ENCODE measurements around the gene USP4. TPM values are rescaled to one million over a fixed set of nuclear protein-coding genes. Genes with fewer than 3 reads are reported as not detected.

USP4 gene
- total and polyA plus RNA-seq, 2 of the 8 experiments (the other 6 are each of a cell fraction or from before 2014, with no cell fraction given) = 16.0 to 27.8 TPM

GRCh38 chr3:49278548-49278947 lies 61.3 kb downstream of the USP4 start:
- H2BK20ac ChIP-seq (ENCODE audit: low read length) = no peak overlapping the region
- no peaks in the 10 kb centered on the region for H3K23me2 ChIP-seq (ENCODE audit: low read depth, low read length)
- H3K36me3 ChIP-seq (ENCODE audit: control insufficient read depth in 2 of 4, insufficient read depth in 4 of 4, low read length in 3 of 4) = peaks cover 0 to 17% (median 9%) of the 10 kb centered on the region in 4 experiments; a peak in 7 of 8 replicates
- no peak overlapping the region for H3K27ac ChIP-seq (ENCODE audit: low read depth, low read length)
- H4K91ac ChIP-seq (replicated peaks; ENCODE audit: insufficient read length, low read length) = no peak overlapping the region
- no peak overlapping the region for H3K18ac ChIP-seq (ENCODE audit: extremely low read depth, low read length)
- H3K9ac ChIP-seq (replicated peaks in 1 of 4; ENCODE audit: extremely low read depth in 1 of 4, low read depth in 3 of 4, low read length in 3 of 4) = no peak overlapping the region
- H2AFZ ChIP-seq (ENCODE audit: low read length) = no peak overlapping the region
- peaks cover 0 to 4% (median 1%) of the 10 kb centered on the region in 4 experiments; a peak in 3 of 7 replicates for H3K4me1 ChIP-seq (replicated peaks in 1 of 4; ENCODE audit: control insufficient read depth in 3 of 4, insufficient read depth in 4 of 4, low read length in 3 of 4)
- H3K79me1 ChIP-seq (ENCODE audit: low read depth, low read length) = no peaks in the 10 kb centered on the region
- DNase-seq (ENCODE audit: low read depth in 1 of 2, low spot score in 2 of 2) = no peak
- H3K4me2 ChIP-seq (ENCODE audit: insufficient read depth in 1 of 2, low read depth in 2 of 2, low read length in 2 of 2) = no peak overlapping the region
- H3K23ac ChIP-seq (ENCODE audit: insufficient read length) = no peak overlapping the region
- WGBS, 2 experiments (ENCODE audit: extremely low coverage in 1 of 2, insufficient coverage in 1 of 2, insufficient read length in 1 of 2, insufficient replicate concordance in 2 of 2, low coverage in 1 of 2, low lambda C conversion rate in 2 of 2, missing lambda C conversion rate in 1 of 2) = 94% methylated on average over 4 of the region's 4 CpGs; no CpG with 5 or more reads in 1 of the 2 experiments
- H4K5ac ChIP-seq (ENCODE audit: insufficient read length, low read depth, low read length) = no peak overlapping the region
- H3K4me3 ChIP-seq (ENCODE audit: extremely low read depth in 1 of 4, insufficient read depth in 2 of 4, low read depth in 3 of 4, low read length in 4 of 4) = no peak overlapping the region
- no peaks in the 10 kb centered on the region for H3K79me2 ChIP-seq (ENCODE audit: control insufficient read depth in 1 of 2, insufficient read depth in 2 of 2, low read length in 2 of 2)
- CTCF ChIA-PET (ENCODE audit: partially characterized antibody) = interaction anchor here (0.6 to 1.6 kb wide), 6 partner anchors 12 to 105 kb away, joined by 3 to 4 read pairs (median 3); no protein-coding TSS in a partner anchor
- no peak overlapping the region for H2BK15ac ChIP-seq (ENCODE audit: low read length)
- H3K27me3 ChIP-seq (replicated peaks in 1 of 4; ENCODE audit: control insufficient read depth in 3 of 4, extremely low read depth in 1 of 4, insufficient read depth in 3 of 4, low read length in 3 of 4) = no peaks in the 10 kb centered on the region
- H3K9me3 ChIP-seq (ENCODE audit: insufficient read depth in 2 of 2, low read depth in 1 of 2, low read length in 1 of 2) = no peaks in the 10 kb centered on the region
- H4K20me1 ChIP-seq (replicated peaks in 1 of 2; ENCODE audit: control insufficient read depth in 1 of 2, insufficient read depth in 2 of 2, low read length in 2 of 2) = no peaks in the 10 kb centered on the region
- H3K4ac ChIP-seq (replicated peaks; ENCODE audit: insufficient read length, low read depth, low read length) = peak overlapping the region; percentile 33
- no peak overlapping the region for H2BK120ac ChIP-seq (replicated peaks; ENCODE audit: low read depth, low read length)
- no peak overlapping the region for H2AK5ac ChIP-seq (ENCODE audit: low read depth, low read length)
- H3K56ac ChIP-seq (replicated peaks; ENCODE audit: insufficient read length, low read depth, low read length) = no peak overlapping the region
- H4K8ac ChIP-seq (ENCODE audit: extremely low read depth, insufficient read depth, low read length) = no peak overlapping the region
- H3K14ac ChIP-seq (ENCODE audit: insufficient read length) = no peak overlapping the region
- no peak overlapping the region for H2BK5ac ChIP-seq (ENCODE audit: low read depth, low read length)
- FAIRE-seq = no peak
- TF ChIP-seq JUND (IDR thresholded peaks at IDR 0.05; ENCODE audit: low read length) (no peak), PHF8 (conservative IDR thresholded peaks at IDR 0.05; ENCODE audit: low read depth, low read length) (no peak), RFX5 (IDR thresholded peaks at IDR 0.05; ENCODE audit: borderline replicate concordance, low read depth, low read length) (no peak), SP2 (IDR thresholded peaks at IDR 0.05; ENCODE audit: low read length) (no peak), TEAD4 (IDR thresholded peaks at IDR 0.05; ENCODE audit: low read depth, low read length) (no peak), KDM5A (IDR thresholded peaks at IDR 0.05; ENCODE audit: low read length) (no peak), TBP (IDR thresholded peaks at IDR 0.05; ENCODE audit: low read depth, low read length) (no peak), JUN (IDR thresholded peaks at IDR 0.05; ENCODE audit: low read depth, low read length) (no peak), SP1 (IDR thresholded peaks at IDR 0.05; ENCODE audit: low read depth, low read length) (no peak), BCL11A (IDR thresholded peaks at IDR 0.05; ENCODE audit: low read depth in 2 of 2, low read length in 2 of 2) (no peak), HDAC6 (IDR thresholded peaks at IDR 0.05; ENCODE audit: low read depth, low read length) (no peak), KDM1A (IDR thresholded peaks at IDR 0.05; ENCODE audit: borderline replicate concordance, low read length) (no peak)
- TF ChIP-seq, protein P1, sequence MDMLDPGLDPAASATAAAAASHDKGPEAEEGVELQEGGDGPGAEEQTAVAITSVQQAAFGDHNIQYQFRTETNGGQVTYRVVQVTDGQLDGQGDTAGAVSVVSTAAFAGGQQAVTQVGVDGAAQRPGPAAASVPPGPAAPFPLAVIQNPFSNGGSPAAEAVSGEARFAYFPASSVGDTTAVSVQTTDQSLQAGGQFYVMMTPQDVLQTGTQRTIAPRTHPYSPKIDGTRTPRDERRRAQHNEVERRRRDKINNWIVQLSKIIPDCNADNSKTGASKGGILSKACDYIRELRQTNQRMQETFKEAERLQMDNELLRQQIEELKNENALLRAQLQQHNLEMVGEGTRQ (IDR thresholded peaks at IDR 0.05; ENCODE audit: low read length) = no peak
- POLR2A ChIA-PET (ENCODE audit: partially characterized antibody) = interaction anchor here (0.9 to 1.9 kb wide), 4 partner anchors 8 to 114 kb away, joined by 3 to 10 read pairs (median 4); partner anchors contain the start of gene USP4
- H2BK12ac ChIP-seq (ENCODE audit: low read depth, low read length) = no peak overlapping the region
